Measurements from ENCODE around the gene ZDHHC13.
"Not testable (repeated sequence)": the region's sequence is repeated elsewhere in the genome, so short reads cannot be mapped to it uniquely, and the experiment has no call there.

GRCh38 chr11:19126562-19127325, 9.8 kb downstream of the ZDHHC13 start:
- not testable (repeated sequence) for TF ChIP-seq CTCF, POLR2A, POLR2AphosphoS5 (IDR thresholded peaks at IDR 0.05)

Data from prostate gland (tissue), 2 donors.